ENCODE measurements around the gene TMTC4. TPM values are rescaled to one million over a fixed set of nuclear protein-coding genes. Genes with fewer than 3 reads are reported as not detected.

Gene TMTC4
- total RNA-seq, 4 donors from 2014 or later: 17.6 to 37.9 (median 21.0) TPM

DNA sequence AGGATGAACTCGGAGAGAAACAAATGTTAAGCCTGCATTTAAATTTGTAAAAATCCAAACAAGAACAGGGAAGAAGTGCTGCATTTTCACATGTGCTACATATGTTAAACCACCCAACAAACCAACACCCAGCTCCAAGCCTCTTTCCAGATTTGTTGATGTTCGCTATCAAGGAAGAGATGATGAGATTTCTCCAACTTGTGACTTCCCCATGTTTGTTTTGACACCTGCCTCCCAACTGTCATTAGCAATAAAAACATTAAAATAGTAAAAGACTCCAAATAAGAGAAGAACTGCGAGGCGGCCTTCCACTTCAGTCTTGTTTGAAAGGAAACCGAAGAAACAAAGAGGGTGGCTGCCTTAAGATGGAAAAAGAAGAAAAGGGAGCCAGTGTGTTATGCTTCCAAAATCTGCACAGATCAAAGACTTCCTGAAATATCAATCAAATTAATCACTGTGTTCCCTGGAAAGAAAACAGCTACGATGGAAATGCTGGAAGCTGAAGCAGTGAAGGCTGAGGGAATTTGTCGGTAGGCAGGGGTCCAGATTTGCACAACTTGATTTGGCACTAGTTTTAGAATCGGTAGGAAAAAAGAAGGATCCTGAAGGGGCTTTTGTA is 72.0 kb downstream of the TMTC4 start:
- Histone ChIP-seq H3K36me3 (peaks cover 8% of the 10 kb centered on the region), H3K27me3 (no peaks in the 10 kb centered on the region), H3K4me1 (peaks cover 3% of the 10 kb centered on the region), H3K4me3 (no peak overlapping the region), H3K27ac (no peak overlapping the region), H3K9me3 (no peaks in the 10 kb centered on the region)
- WGBS: 48% methylated on average over 8 of the region's 8 CpGs
- DNase-seq (ENCODE audit: low spot score in 2 of 2): no peak
- TF ChIP-seq, protein P1, sequence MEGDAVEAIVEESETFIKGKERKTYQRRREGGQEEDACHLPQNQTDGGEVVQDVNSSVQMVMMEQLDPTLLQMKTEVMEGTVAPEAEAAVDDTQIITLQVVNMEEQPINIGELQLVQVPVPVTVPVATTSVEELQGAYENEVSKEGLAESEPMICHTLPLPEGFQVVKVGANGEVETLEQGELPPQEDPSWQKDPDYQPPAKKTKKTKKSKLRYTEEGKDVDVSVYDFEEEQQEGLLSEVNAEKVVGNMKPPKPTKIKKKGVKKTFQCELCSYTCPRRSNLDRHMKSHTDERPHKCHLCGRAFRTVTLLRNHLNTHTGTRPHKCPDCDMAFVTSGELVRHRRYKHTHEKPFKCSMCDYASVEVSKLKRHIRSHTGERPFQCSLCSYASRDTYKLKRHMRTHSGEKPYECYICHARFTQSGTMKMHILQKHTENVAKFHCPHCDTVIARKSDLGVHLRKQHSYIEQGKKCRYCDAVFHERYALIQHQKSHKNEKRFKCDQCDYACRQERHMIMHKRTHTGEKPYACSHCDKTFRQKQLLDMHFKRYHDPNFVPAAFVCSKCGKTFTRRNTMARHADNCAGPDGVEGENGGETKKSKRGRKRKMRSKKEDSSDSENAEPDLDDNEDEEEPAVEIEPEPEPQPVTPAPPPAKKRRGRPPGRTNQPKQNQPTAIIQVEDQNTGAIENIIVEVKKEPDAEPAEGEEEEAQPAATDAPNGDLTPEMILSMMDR (IDR thresholded peaks at IDR 0.05): no peak
- no peak for TF ChIP-seq POLR2AphosphoS5 (IDR thresholded peaks at IDR 0.05)
- no peak for TF ChIP-seq POLR2A (IDR thresholded peaks at IDR 0.05)
- TF ChIP-seq EP300 (IDR thresholded peaks at IDR 0.05): no peak

DNA sequence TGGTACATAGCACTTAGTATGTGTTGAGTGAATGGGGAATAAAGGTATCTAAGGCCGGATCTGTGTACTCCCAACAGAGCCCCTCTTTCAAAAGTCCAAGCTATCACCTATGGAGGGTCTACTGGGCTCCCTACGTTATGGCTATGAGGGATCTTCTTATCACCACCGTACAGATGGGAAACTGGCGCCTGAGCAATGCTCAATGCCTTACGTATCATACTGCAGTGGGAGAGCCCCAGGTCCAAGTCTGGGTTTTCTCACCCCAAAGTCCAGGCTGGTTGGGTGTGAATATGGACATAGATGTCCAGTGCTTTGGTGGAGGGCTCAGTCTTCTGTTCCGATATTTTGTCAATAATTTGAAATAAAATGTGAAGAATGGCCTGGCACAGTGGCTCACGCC is 72.9 kb downstream of the TMTC4 start:
- TF ChIP-seq EP300 (IDR thresholded peaks at IDR 0.05) (no peak), POLR2A (IDR thresholded peaks at IDR 0.05) (no peak), POLR2AphosphoS5 (IDR thresholded peaks at IDR 0.05) (no peak)
- TF ChIP-seq, protein P1 (IDR thresholded peaks at IDR 0.05): no peak
- DNase-seq (ENCODE audit: low spot score in 2 of 2): no peak

DNA sequence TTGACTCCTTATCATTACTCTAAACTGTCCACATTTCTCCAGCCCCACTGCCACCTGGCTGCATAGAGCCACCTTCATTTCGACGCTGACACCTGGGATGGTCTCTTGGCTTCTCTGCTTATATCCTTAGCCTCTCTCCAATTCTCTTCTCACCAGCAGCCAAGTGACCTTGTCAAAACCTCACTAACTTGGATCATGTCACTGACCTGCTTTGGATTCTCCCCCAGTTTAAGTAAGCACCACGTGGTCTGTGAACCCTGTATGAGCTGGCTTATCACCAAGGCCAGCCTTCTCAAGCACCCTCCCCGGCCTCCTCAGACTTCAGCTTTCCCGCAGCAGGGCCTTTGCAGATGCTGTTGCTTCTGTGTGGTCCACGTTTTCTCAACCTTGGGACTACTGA is 73.7 kb downstream of the TMTC4 start:
- Histone ChIP-seq H3K9me3 (no peaks in the 10 kb centered on the region), H3K36me3 (no peaks in the 10 kb centered on the region), H3K27ac (no peak overlapping the region), H3K27me3 (no peaks in the 10 kb centered on the region), H3K4me1 (peaks cover 3% of the 10 kb centered on the region), H3K4me3 (no peak overlapping the region)
- WGBS: 62% methylated on average over 6 of the region's 6 CpGs
- TF ChIP-seq, protein P1 (IDR thresholded peaks at IDR 0.05): no peak
- no peak for TF ChIP-seq POLR2A (IDR thresholded peaks at IDR 0.05)
- no peak for TF ChIP-seq POLR2AphosphoS5 (IDR thresholded peaks at IDR 0.05)
- no peak for TF ChIP-seq EP300 (IDR thresholded peaks at IDR 0.05)
- no peak for DNase-seq (ENCODE audit: low spot score in 2 of 2)

More for the DNA sequence above, 72.9 kb downstream of the TMTC4 start:
- Histone ChIP-seq H3K4me3 (no peak overlapping the region), H3K27ac (no peak overlapping the region), H3K36me3 (peaks cover 2% of the 10 kb centered on the region), H3K27me3 (no peaks in the 10 kb centered on the region), H3K9me3 (no peaks in the 10 kb centered on the region), H3K4me1 (peaks cover 3% of the 10 kb centered on the region)
- WGBS: 97% methylated on average over 7 of the region's 7 CpGs

DNA sequence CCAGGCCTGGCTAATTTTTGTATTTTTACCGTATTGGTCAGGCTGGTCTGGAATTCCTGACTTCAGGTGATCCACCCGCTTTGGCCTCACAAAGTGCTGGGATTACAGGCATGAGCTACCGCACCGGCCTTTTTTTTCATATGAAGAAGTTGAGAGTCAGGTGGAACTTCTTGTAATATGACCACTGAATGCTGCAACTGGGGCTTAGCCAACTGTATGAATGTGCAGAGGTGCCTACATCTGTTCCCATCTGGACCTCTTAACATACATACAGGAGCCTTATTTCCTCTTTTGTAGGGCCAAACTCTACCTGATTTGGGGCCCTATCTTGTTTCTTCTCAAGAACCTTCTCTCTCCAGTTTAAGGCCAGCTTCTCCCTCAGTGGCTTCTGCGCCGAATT is 74.1 kb downstream of the TMTC4 start:
- H3K27ac ChIP-seq: no peak overlapping the region
- no peak overlapping the region for H3K4me3 ChIP-seq
- no peaks in the 10 kb centered on the region for H3K27me3 ChIP-seq
- no peaks in the 10 kb centered on the region for H3K36me3 ChIP-seq
- H3K9me3 ChIP-seq: no peaks in the 10 kb centered on the region
- 96% methylated on average over 6 of the region's 6 CpGs for WGBS
- peaks cover 3% of the 10 kb centered on the region for H3K4me1 ChIP-seq
- DNase-seq (ENCODE audit: low spot score in 2 of 2): no peak
- TF ChIP-seq, protein P1 (IDR thresholded peaks at IDR 0.05): no peak
- TF ChIP-seq POLR2AphosphoS5 (IDR thresholded peaks at IDR 0.05) (no peak), EP300 (IDR thresholded peaks at IDR 0.05) (no peak), POLR2A (IDR thresholded peaks at IDR 0.05) (no peak)

DNA sequence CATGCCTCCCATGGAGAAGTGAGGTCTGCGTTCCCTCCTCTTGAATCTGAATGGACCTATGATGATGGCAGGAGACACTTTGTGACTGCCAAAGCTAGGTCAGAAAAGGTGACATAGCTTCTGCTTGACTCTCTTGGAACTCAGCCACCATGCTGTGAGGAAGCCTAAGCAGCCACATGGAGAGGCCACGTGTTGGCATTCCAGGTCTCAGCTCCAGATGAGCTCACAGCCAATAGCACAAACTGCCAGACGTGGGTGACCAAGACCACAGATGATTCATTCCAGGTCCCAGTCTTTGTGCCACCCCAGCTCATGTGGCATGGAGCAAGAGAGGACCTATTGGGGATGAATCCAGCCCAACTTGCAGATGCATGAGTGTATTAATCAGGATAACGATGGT is 77.3 kb downstream of the TMTC4 start:
- TF ChIP-seq POLR2A (IDR thresholded peaks at IDR 0.05) (no peak), POLR2AphosphoS5 (IDR thresholded peaks at IDR 0.05) (no peak), EP300 (IDR thresholded peaks at IDR 0.05) (no peak)
- TF ChIP-seq, protein P1 (IDR thresholded peaks at IDR 0.05): no peak
- no peak overlapping the region for H3K4me3 ChIP-seq
- no peaks in the 10 kb centered on the region for H3K27me3 ChIP-seq
- 86% methylated on average over 4 of the region's 4 CpGs for WGBS
- H3K4me1 ChIP-seq: peaks cover under 1% of the 10 kb centered on the region
- H3K9me3 ChIP-seq: no peaks in the 10 kb centered on the region
- no peak for DNase-seq (ENCODE audit: low spot score in 2 of 2)
- no peaks in the 10 kb centered on the region for H3K36me3 ChIP-seq
- no peak overlapping the region for H3K27ac ChIP-seq
